Ammon's horn (tissue), 1 donor: ENCODE data around the gene JMJD1C.
"Not testable (repeated sequence)": the region's sequence is repeated elsewhere in the genome, so short reads cannot be mapped to it uniquely, and the experiment has no call there.

ENCODE experiments used
- DNase-seq: peaks from one replicate; pipeline ENCODE4 v3.0.0-alpha.2; 2016; ENCODE audit warnings: low spot score

Gene JMJD1C

DNA sequence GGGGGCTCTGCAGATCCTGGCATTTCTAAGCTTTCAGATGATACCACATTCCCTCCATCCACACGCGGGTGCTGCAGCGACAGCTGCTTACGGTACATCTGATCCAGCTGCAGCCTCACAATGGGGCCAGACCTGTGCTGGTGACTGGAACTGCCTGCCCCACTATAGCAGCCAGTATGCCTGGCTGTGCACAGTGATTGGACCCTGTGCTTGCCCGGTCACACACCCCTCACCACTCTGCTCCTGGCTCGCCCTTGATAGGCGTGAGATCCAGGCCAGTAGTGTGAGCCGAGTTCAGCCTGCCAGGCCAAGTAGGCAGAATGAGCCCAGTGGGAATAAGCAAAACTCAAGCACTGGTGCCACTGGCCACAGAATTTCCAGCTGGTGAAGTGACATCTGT is 167.8 kb downstream of the JMJD1C start:
- no peak for DNase-seq

GRCh38 chr10:63294781-63295180 is 171.0 kb downstream of the JMJD1C start:
- DNase-seq, result no peak

- not testable (repeated sequence) for DNase-seq
Observed at GRCh38 chr10:63292847-63293246, 172.9 kb downstream of the JMJD1C start.

- no peak for DNase-seq
Observed at GRCh38 chr10:63288170-63288569, 177.6 kb downstream of the JMJD1C start.

DNA sequence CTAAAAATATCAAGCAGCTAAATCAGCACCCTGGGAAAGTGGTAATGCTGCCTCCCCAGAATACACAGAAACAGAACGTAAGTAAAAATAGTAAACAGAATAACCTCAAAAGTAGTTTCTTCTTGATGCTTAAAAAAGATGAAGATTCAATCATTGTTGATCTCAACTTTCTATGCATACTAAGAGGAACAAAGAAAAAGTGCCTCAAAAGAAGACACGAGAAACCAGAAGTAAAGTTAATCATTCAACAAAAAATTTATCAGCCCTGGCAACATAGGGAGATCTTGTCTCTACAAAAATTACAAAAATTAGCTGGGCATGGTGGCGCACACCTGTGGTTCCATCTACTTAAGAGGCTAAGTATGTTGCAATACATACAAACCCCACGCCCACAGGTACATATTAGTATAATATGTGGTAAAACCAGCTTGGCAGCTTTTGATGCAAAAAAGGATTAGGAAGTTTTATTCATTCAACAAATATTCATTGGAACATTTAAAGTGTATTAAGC is 179.0 kb downstream of the JMJD1C start:
- DNase-seq, result no peak

DNA sequence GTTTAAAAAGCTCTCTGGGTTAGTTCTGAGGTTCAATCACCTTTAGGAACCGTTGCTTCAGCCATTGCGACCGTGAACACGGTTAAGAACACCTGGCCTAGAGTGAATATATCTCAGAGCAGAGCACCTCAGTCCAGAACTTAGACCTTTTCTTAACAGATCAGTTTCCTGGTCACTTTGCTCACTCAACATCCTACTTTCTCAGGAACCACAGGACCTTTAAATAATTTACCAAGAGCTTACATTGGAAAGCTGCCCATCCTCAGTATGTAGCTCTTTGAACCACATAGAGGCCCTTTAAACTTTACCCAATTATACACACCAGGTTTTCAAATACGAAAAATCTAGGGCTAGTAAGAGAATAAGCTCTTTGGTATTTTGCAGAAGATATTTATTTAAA is 179.4 kb downstream of the JMJD1C start:
- DNase-seq, result no peak

DNA sequence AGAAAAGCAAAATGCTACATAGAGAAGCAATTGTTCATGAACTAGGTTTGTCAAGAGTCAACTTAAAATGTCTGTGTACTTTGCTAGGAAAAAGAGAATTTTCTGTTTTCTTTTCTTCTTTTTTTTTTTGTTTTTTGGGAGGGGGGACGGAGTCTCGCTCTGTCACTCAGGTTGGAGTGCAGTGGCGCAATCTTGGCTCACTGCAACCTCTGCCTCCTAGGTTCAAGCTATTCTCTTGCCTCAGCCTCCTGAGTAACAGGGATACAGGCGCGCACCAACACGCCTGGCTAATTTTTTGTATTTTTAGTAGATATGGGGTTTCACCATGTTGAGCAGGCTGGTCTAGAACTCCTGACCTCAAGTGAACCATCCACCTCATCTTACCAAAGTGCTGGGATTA is 181.9 kb downstream of the JMJD1C start:
- DNase-seq, result not testable (repeated sequence)

GRCh38 chr10:63283093-63283492 is 182.7 kb downstream of the JMJD1C start:
- DNase-seq, result no peak

- DNase-seq, result no peak
Observed at GRCh38 chr10:63281967-63282366, 183.8 kb downstream of the JMJD1C start.

- DNase-seq, result no peak
Observed at GRCh38 chr10:63280386-63280785, 185.4 kb downstream of the JMJD1C start.

GRCh38 chr10:63275094-63275493 is 190.7 kb downstream of the JMJD1C start:
- no peak for DNase-seq

- DNase-seq, result no peak
Observed at GRCh38 chr10:63273577-63273976, 192.2 kb downstream of the JMJD1C start.

GRCh38 chr10:63268798-63269503 is 196.8 kb downstream of the JMJD1C start:
- DNase-seq, result peak; percentile 90

- DNase-seq, result no peak
Observed at GRCh38 chr10:63268149-63268797, 197.5 kb downstream of the JMJD1C start.

DNA sequence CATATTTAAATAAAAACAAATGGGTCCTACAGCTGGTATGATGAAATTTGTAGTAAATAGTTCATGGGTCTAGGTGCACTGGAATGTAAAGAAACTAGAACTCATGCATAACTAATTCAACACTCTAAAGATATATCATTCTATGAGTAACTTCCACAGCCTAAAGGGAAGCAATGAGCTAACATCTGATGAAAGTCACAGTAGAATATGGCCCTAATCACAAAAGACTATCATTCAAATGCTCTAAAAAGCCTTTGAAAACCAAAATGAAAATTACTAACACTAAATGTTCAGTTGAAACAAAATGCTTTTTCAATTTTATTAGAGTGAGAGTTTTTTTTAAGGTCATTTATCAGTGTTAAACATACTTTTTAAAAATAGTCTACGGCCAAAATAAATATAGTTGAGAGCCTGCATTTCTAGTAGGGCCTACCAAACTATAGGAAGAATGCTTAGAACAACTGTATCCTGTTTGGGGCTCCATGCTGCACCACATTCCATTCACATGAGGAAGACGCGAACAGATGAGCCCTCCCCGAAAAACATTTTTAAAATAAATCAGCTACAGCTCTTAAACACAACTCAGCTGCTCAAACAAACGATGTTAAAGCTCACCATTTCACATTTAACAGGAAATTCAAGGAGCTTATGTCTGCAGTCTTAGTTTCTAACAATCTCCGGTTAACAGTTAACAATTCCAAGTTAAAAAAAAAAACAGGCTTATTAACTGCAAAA is 198.2 kb downstream of the JMJD1C start:
- DNase-seq, result peak; percentile 57

- DNase-seq, result no peak
Observed at GRCh38 chr10:63266391-63267316, 199.1 kb downstream of the JMJD1C start.

DNA sequence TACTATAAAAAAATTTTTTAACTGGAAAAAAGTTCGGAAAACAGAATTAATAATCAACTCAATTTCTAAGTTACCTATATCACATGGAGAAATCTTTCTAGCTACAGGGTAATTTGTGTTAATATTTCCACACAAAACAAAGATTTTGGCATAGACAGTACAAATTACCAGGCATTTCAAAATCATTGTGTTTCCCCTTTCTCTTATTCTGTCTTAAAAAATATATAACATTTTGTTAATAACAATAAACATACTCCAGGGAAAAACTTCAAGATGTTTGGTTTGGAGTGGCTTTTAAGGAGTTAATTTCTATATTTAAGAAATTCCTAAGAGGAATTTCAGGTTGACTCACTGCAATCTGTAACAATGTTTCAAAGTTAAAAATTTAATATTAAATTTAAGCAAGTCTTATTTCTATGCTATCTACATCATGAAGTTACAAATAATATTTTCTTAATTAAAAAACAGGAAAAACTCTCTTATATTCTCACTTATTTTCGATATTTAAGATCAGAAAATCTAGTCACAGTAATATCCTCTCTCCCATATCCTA is 200.0 kb downstream of the JMJD1C start:
- no peak for DNase-seq

DNA sequence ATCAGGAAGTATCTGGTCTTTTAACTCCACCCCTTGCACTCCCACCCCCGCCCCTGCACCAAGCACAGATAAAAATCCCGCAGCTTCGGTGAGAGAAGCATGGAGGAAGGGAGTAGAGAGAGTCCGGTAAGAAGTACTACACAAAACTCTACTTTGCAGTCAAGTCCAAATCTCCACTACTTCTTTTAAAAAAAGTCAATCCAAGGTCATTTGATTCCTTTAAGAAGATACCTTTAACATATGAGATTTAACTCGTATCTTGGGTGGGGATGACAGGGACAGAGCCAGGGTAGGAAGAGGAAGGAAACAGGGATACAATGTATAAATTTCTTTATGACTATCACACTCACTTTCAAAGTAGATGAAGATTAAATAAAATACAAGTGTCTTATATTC is 200.6 kb downstream of the JMJD1C start:
- peak; percentile 59 for DNase-seq

DNA sequence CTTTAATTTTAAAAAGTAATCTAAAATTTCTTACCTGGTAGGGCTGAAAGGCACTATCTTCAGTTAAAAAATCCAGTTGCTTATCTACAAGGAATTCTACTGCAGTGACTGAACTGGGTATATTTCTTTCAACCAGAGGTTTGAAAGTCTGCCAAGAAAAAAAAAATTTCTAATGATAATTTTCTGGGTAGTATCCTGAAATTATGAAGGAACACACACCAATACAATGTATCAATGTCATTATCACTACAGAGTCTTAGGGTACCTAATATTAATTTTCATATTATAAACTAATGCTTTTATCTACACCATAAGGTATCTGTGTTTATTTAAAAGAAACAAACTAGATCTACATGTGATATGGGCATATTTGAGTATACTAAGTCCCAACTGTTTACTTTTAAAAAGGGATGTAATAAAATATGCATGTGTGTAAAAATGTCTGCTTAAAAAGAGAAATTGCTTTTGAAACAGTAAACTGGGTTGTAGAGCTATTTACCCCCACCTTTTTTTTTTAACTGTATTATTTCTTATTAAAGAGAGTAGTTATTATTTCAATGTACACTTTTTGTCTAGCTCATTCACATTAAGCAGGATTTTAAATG is 201.1 kb downstream of the JMJD1C start:
- no peak for DNase-seq

- DNase-seq, result no peak
Observed at GRCh38 chr10:63262430-63263073, 203.2 kb downstream of the JMJD1C start.

- DNase-seq, result no peak
Observed at GRCh38 chr10:63261496-63261895, 204.3 kb downstream of the JMJD1C start.
